Stimulated activated CD4-positive, alpha-beta T cell treated with anti-CD3 and anti-CD28 coated beads, Interleukin-1b, Interleukin-23, amount 100 ng/mL, for 1 hour (primary cell): ENCODE measurements around the gene DLG2.
"Not testable (repeated sequence)": the region's sequence is repeated elsewhere in the genome, so short reads cannot be mapped to it uniquely, and the experiment has no call there.

ENCODE experiments used
- DNase-seq, 2 donors: peaks; one replicate each; pipeline ENCODE4 v3.0.0-alpha.2; 2020; ENCODE audit warnings: low read depth in 2 of 2

DLG2 gene

GRCh38 chr11:84902445-84902844 is 724.7 kb downstream of the DLG2 start:
- no peak for DNase-seq

GRCh38 chr11:84901991-84902390 is 725.2 kb downstream of the DLG2 start:
- DNase-seq: no peak

GRCh38 chr11:84899740-84900139 is 727.4 kb downstream of the DLG2 start:
- no peak for DNase-seq

- no peak for DNase-seq
Observed at GRCh38 chr11:84899134-84899533, 728.0 kb downstream of the DLG2 start.

GRCh38 chr11:84894666-84895065 is 732.5 kb downstream of the DLG2 start:
- DNase-seq: no peak

GRCh38 chr11:84890676-84891075 is 736.5 kb downstream of the DLG2 start:
- no peak for DNase-seq

GRCh38 chr11:84889556-84889955 is 737.6 kb downstream of the DLG2 start:
- DNase-seq: no peak

- no peak for DNase-seq
Observed at GRCh38 chr11:84887055-84887629, 740.0 kb downstream of the DLG2 start.

GRCh38 chr11:84886344-84886743 is 740.8 kb downstream of the DLG2 start:
- DNase-seq: no peak

- no peak for DNase-seq
Observed at GRCh38 chr11:84884836-84885235, 742.3 kb downstream of the DLG2 start.

- DNase-seq: no peak
Observed at GRCh38 chr11:84882056-84882455, 745.1 kb downstream of the DLG2 start.

- no peak for DNase-seq
Observed at GRCh38 chr11:84871116-84871515, 756.0 kb downstream of the DLG2 start.

- no peak for DNase-seq
Observed at GRCh38 chr11:84870486-84870885, 756.7 kb downstream of the DLG2 start.

GRCh38 chr11:84866922-84867321 is 760.2 kb downstream of the DLG2 start:
- no peak for DNase-seq

GRCh38 chr11:84865791-84866535 is 761.2 kb downstream of the DLG2 start:
- no peak for DNase-seq

- no peak for DNase-seq
Observed at GRCh38 chr11:84865257-84865656, 761.9 kb downstream of the DLG2 start.

- DNase-seq: no peak
Observed at GRCh38 chr11:84857746-84858145, 769.4 kb downstream of the DLG2 start.

GRCh38 chr11:84855508-84856245 is 771.5 kb downstream of the DLG2 start:
- DNase-seq: no peak

- DNase-seq: no peak
Observed at GRCh38 chr11:84854498-84854880, 772.7 kb downstream of the DLG2 start.

- no peak for DNase-seq
Observed at GRCh38 chr11:84853841-84854497, 773.2 kb downstream of the DLG2 start.

- no peak for DNase-seq
Observed at GRCh38 chr11:84847842-84848241, 779.3 kb downstream of the DLG2 start.

- not testable (repeated sequence) for DNase-seq
Observed at GRCh38 chr11:84840201-84840600, 786.9 kb downstream of the DLG2 start.
